ENCODE data around the gene PRPS2.
A peak's percentile ranks its signal among the peaks of the same experiment; 100 is the strongest.

Gene PRPS2

GRCh38 chrX:12867685-12868084 lies 76.5 kb downstream of the PRPS2 start:
- no peak for TF ChIP-seq CTCF (IDR thresholded peaks at IDR 0.05; ENCODE audit: low read depth, low read length, missing control alignments)
- DNase-seq (ENCODE audit: low read depth), result no peak
- H3K4me3 ChIP-seq (ENCODE audit: low read depth, low read length), result peak overlapping the region; percentile 51

- no peak for TF ChIP-seq CTCF (IDR thresholded peaks at IDR 0.05; ENCODE audit: low read depth, low read length, missing control alignments)
- peak; percentile 37 for DNase-seq (ENCODE audit: low read depth)
- H3K4me3 ChIP-seq (ENCODE audit: low read depth, low read length), result peak overlapping the region; percentile 51
Measured at GRCh38 chrX:12868747-12869146, 77.5 kb downstream of the PRPS2 start.

- H3K4me3 ChIP-seq (ENCODE audit: low read depth, low read length), result peak overlapping the region; percentile 22
- DNase-seq (ENCODE audit: low read depth), result no peak
- TF ChIP-seq CTCF (IDR thresholded peaks at IDR 0.05; ENCODE audit: low read depth, low read length, missing control alignments), result no peak
Measured at GRCh38 chrX:12871257-12871656, 80.0 kb downstream of the PRPS2 start.

- DNase-seq (ENCODE audit: low read depth), result no peak
- TF ChIP-seq CTCF (IDR thresholded peaks at IDR 0.05; ENCODE audit: low read depth, low read length, missing control alignments), result no peak
- H3K4me3 ChIP-seq (ENCODE audit: low read depth, low read length), result no peak overlapping the region
Measured at GRCh38 chrX:12872741-12873140, 81.5 kb downstream of the PRPS2 start.
